Natural killer cell (primary cell): ENCODE measurements around the gene HIP1R. TPM values are rescaled to one million over a fixed set of nuclear protein-coding genes. Genes with fewer than 3 reads are reported as not detected.
"Not testable (repeated sequence)": the region's sequence is repeated elsewhere in the genome, so short reads cannot be mapped to it uniquely, and the experiment has no call there.

Source experiments
- ATAC-seq, 3 donors: fragments of 150-1000 bp in 2 of 3; fragments of 200-7000 bp in 1 of 3; cut with Tn5 transposase; 1 replicate in 1 of 3; 2 replicates in 2 of 3; pipeline ENCODE4 v1.10.0; 2021; ENCODE audit warnings: mild to moderate bottlenecking in 2 of 3, moderate library complexity in 2 of 3
- DNase-seq, 2 donors: peaks; one replicate each; pipeline versions ENCODE4 v3.0.0 to v3.0.0-alpha.2; 2013 to 2021; ENCODE audit warnings: mixed read lengths in 1 of 2
- H3K27ac ChIP-seq: one replicate; pipeline ENCODE4 v1.5.1; 2013; ENCODE audit warnings: mild to moderate bottlenecking, low read length
- H3K27me3 ChIP-seq: one replicate; pipeline ENCODE4 v1.6.1; 2013; ENCODE audit warnings: low read length; ENCODE audit not compliant: control insufficient read depth, insufficient read depth
- H3K36me3 ChIP-seq: one replicate; pipeline ENCODE4 v1.6.1; 2013; ENCODE audit warnings: low read length; ENCODE audit not compliant: control insufficient read depth, insufficient read depth
- H3K4me1 ChIP-seq: one replicate; pipeline ENCODE4 v1.6.1; 2013; ENCODE audit warnings: low read length; ENCODE audit not compliant: control insufficient read depth, insufficient read depth
- H3K4me3 ChIP-seq: one replicate; pipeline ENCODE4 v1.5.1; 2013; ENCODE audit warnings: low read length
- H3K9me3 ChIP-seq: one replicate; pipeline ENCODE4 v1.6.1; 2013; ENCODE audit warnings: low read length; ENCODE audit not compliant: control insufficient read depth, insufficient read depth
- H3K27ac Mint-ChIP-seq, 2 donors: one replicate each; pipeline ENCODE4 v1.8.0; 2022; ENCODE audit warnings: mild to moderate bottlenecking in 2 of 2, mixed read lengths in 2 of 2, moderate library complexity in 1 of 2
- H3K27me3 Mint-ChIP-seq, 2 donors: one replicate each; pipeline ENCODE4 v1.8.0; 2022; ENCODE audit warnings: low read depth in 2 of 2, mixed read lengths in 2 of 2
- H3K36me3 Mint-ChIP-seq: one replicate; pipeline ENCODE4 v1.8.0; 2022; ENCODE audit warnings: mixed read lengths
- H3K4me1 Mint-ChIP-seq, 2 donors: one replicate each; pipeline ENCODE4 v1.8.0; 2022; ENCODE audit warnings: mixed read lengths in 2 of 2
- H3K4me3 Mint-ChIP-seq: one replicate; pipeline ENCODE4 v1.8.0; 2022; ENCODE audit warnings: mild to moderate bottlenecking, moderate library complexity, mixed read lengths
- H3K9me3 Mint-ChIP-seq, 2 donors: one replicate each; pipeline ENCODE4 v1.8.0; 2022; ENCODE audit warnings: mixed read lengths in 2 of 2
- WGBS: methylation state at CpG from one replicate; pipeline ENCODE4 v1.1.7; 2013; ENCODE audit warnings: missing lambda C conversion rate; ENCODE audit not compliant: insufficient coverage; 5-methylcytosine and 5-hydroxymethylcytosine counted together
- intact Hi-C: fragments of 100-400 bp; cut with micrococcal nuclease; formaldehyde crosslinking; loops from one replicate; pipeline ENCODE4 v1.14.2; 2022
- total RNA-seq, 4 donors: library from RNA; stranded (reverse); fragments of 120-200 nt in 1 of 4; gene quantifications; one replicate each; pipeline versions ENCODE4 v1.2.3 to v1.2.4, GENCODE V29; 2013 to 2022
- TF ChIP-seq, protein P1 (sequence below): fragments of 200-600 bp; IDR thresholded peaks from one replicate; pipeline ENCODE4 v1.8.0; 2022; ENCODE audit warnings: antibody characterized with exemption

Gene HIP1R
- total RNA-seq, 3 donors from 2014 or later (not counting 1 experiment from before 2014, with no cell fraction given), result 78.6 to 93.1 (median 85.5) TPM

- Histone ChIP-seq H3K4me1 (peaks cover 39% of the 10 kb centered on the region), H3K27ac (no peak overlapping the region), H3K36me3 (no peaks in the 10 kb centered on the region), H3K4me3 (no peak overlapping the region), H3K27me3 (no peaks in the 10 kb centered on the region), H3K9me3 (no peaks in the 10 kb centered on the region)
- Mint-ChIP-seq H3K27me3 (no peaks in the 10 kb centered on the region), H3K36me3 (no peaks in the 10 kb centered on the region), H3K27ac (peak overlapping the region; percentile 5 to 62), H3K4me1 (peaks cover 36 to 47% of the 10 kb centered on the region in 2 donors), H3K4me3 (peak overlapping the region; percentile 59), H3K9me3 (no peaks in the 10 kb centered on the region)
- no peak for ATAC-seq
- TF ChIP-seq, protein P1, sequence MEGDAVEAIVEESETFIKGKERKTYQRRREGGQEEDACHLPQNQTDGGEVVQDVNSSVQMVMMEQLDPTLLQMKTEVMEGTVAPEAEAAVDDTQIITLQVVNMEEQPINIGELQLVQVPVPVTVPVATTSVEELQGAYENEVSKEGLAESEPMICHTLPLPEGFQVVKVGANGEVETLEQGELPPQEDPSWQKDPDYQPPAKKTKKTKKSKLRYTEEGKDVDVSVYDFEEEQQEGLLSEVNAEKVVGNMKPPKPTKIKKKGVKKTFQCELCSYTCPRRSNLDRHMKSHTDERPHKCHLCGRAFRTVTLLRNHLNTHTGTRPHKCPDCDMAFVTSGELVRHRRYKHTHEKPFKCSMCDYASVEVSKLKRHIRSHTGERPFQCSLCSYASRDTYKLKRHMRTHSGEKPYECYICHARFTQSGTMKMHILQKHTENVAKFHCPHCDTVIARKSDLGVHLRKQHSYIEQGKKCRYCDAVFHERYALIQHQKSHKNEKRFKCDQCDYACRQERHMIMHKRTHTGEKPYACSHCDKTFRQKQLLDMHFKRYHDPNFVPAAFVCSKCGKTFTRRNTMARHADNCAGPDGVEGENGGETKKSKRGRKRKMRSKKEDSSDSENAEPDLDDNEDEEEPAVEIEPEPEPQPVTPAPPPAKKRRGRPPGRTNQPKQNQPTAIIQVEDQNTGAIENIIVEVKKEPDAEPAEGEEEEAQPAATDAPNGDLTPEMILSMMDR, result no peak
- 50% methylated on average over 9 of the region's 10 CpGs for WGBS
- intact Hi-C loops, result no loop called here
- no peak for DNase-seq
Measured at GRCh38 chr12:122902854-122903692, 67.8 kb downstream of the HIP1R start.

DNA sequence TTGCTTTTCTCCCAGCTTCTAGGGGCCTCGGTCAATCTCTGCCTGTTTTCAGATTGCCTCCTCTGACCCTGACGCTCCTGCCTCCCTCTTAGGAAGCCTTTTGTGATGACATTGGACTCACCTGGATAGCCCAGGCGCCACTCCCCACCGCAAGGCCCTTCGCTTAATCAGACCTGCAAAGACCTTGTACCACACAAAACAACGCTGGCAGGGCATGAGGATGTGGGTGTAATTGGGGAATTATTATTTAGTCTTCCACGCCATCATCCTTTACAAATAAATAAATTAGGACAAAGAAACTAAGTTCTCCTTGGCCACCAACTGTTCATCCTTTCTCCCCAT is 68.4 kb downstream of the HIP1R start:
- WGBS, result 82% methylated on average over 5 of the region's 7 CpGs
- H3K9me3 Mint-ChIP-seq, result no peaks in the 10 kb centered on the region
- H3K4me3 Mint-ChIP-seq, result no peak overlapping the region

GRCh38 chr12:122905258-122905657 is 70.0 kb downstream of the HIP1R start:
- DNase-seq, H3K4me3 Mint-ChIP-seq, H3K27ac Mint-ChIP-seq, H3K9me3 Mint-ChIP-seq, H3K36me3 Mint-ChIP-seq, H3K27me3 Mint-ChIP-seq, intact Hi-C loops, H3K36me3 ChIP-seq, H3K9me3 ChIP-seq, ATAC-seq, H3K27ac ChIP-seq, H3K27me3 ChIP-seq, H3K4me3 ChIP-seq: not testable (repeated sequence)
- H3K4me1 Mint-ChIP-seq, result peaks cover 19 to 26% of the 10 kb centered on the region in 2 donors
- peaks cover 19% of the 10 kb centered on the region for H3K4me1 ChIP-seq
- WGBS, result 94% methylated on average over 3 of the region's 5 CpGs

More for the DNA sequence above, 68.4 kb downstream of the HIP1R start:
- H3K27me3 ChIP-seq, result no peaks in the 10 kb centered on the region
- H3K27me3 Mint-ChIP-seq, result no peaks in the 10 kb centered on the region
- H3K4me1 Mint-ChIP-seq, result peaks cover 33 to 41% of the 10 kb centered on the region in 2 donors
- DNase-seq, result no peak
- no peaks in the 10 kb centered on the region for H3K36me3 ChIP-seq
- no peak overlapping the region for H3K4me3 ChIP-seq
- TF ChIP-seq, protein P1, result no peak
- no peaks in the 10 kb centered on the region for H3K9me3 ChIP-seq
- intact Hi-C loops, result no loop called here
- H3K36me3 Mint-ChIP-seq, result no peaks in the 10 kb centered on the region
- ATAC-seq, result no peak
- no peak overlapping the region for H3K27ac ChIP-seq
- H3K27ac Mint-ChIP-seq, result peak overlapping the region; percentile 5 to 62
- H3K4me1 ChIP-seq, result peaks cover 35% of the 10 kb centered on the region

DNA sequence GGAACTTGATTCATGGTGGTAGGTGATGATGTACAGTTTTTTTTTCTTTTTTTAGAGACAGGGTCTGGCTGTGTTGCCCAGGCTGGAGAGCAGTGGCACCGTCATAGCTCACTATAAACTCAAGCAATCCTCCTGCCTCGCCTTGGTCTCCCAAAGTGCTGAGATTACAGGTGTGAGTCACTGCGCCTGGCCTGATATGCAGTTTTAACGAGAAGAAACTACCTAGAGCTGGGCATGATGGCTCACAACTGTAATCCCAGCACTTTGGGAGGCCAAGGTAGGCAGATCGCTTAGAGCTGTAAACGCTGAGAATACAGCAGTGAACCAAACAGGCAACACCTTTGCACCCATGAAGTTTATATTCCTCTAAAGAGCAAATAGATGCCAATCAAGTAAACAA is 73.7 kb downstream of the HIP1R start:
- no peaks in the 10 kb centered on the region for H3K4me1 ChIP-seq
- TF ChIP-seq, protein P1, result no peak
- DNase-seq (no peak), ATAC-seq (no peak)
- H3K4me1 Mint-ChIP-seq, result no peaks in the 10 kb centered on the region
- H3K36me3 Mint-ChIP-seq, result no peaks in the 10 kb centered on the region
- H3K36me3 ChIP-seq, result no peaks in the 10 kb centered on the region
- no peak overlapping the region for H3K27ac Mint-ChIP-seq
- H3K9me3 Mint-ChIP-seq, result no peaks in the 10 kb centered on the region
- intact Hi-C loops, result no loop called here
- H3K27me3 ChIP-seq, result no peaks in the 10 kb centered on the region
- no peak overlapping the region for H3K4me3 Mint-ChIP-seq
- no peak overlapping the region for H3K4me3 ChIP-seq
- H3K9me3 ChIP-seq, result no peaks in the 10 kb centered on the region
- H3K27ac ChIP-seq, result no peak overlapping the region
- WGBS, result 92% methylated on average over 6 of the region's 6 CpGs
- no peaks in the 10 kb centered on the region for H3K27me3 Mint-ChIP-seq
